Measurements from ENCODE around the gene CT83. TPM values are rescaled to one million over a fixed set of nuclear protein-coding genes. Genes with fewer than 3 reads are reported as not detected.

Gene CT83
- total RNA-seq, result not detected

- no peaks in the 10 kb centered on the region for H3K4me1 ChIP-seq
- H3K9me3 ChIP-seq, result no peaks in the 10 kb centered on the region
- no peak for TF ChIP-seq POLR2A (IDR thresholded peaks at IDR 0.05)
- TF ChIP-seq CTCF (IDR thresholded peaks at IDR 0.05), result no peak
- intact Hi-C loops (cut with DNase I; ENCODE audit: low total_unique reads), result no loop called here
- no peaks in the 10 kb centered on the region for H3K36me3 ChIP-seq
- no peak within 1 kb of the TSS for H3K27ac ChIP-seq
- DNase-seq, result no peak
- H3K4me3 ChIP-seq, result no peak within 1 kb of the TSS
- no peaks in the 10 kb centered on the region for H3K27me3 ChIP-seq
Observed at GRCh38 chrX:116462822-116463221, at the start of gene CT83. Gene CT83 (minus strand): TSS chrX:116462976. CDS start chrX:116462856, 120 bp downstream.

GRCh38 chrX:116499780-116500179, 37.0 kb upstream of the CT83 start:
- no peak overlapping the region for H3K27ac ChIP-seq
- H3K9me3 ChIP-seq, result no peaks in the 10 kb centered on the region
- no peaks in the 10 kb centered on the region for H3K27me3 ChIP-seq
- no peaks in the 10 kb centered on the region for H3K36me3 ChIP-seq
- intact Hi-C loops (cut with DNase I; ENCODE audit: low total_unique reads), result no loop called here
- no peaks in the 10 kb centered on the region for H3K4me1 ChIP-seq
- TF ChIP-seq CTCF (IDR thresholded peaks at IDR 0.05) (no peak), POLR2A (IDR thresholded peaks at IDR 0.05) (no peak)
- H3K4me3 ChIP-seq, result no peak overlapping the region
- DNase-seq, result no peak

GRCh38 chrX:116493271-116493670, 30.5 kb upstream of the CT83 start:
- intact Hi-C loops (cut with DNase I; ENCODE audit: low total_unique reads), result no loop called here
- Histone ChIP-seq H3K27ac (no peak overlapping the region), H3K9me3 (no peaks in the 10 kb centered on the region), H3K27me3 (no peaks in the 10 kb centered on the region), H3K36me3 (no peaks in the 10 kb centered on the region), H3K4me1 (no peaks in the 10 kb centered on the region), H3K4me3 (no peak overlapping the region)
- TF ChIP-seq POLR2A (IDR thresholded peaks at IDR 0.05) (no peak), CTCF (IDR thresholded peaks at IDR 0.05) (no peak)
- DNase-seq, result no peak

- H3K4me1 ChIP-seq, result no peaks in the 10 kb centered on the region
- DNase-seq, result no peak
Observed at GRCh38 chrX:116490104-116490503, 27.3 kb upstream of the CT83 start.

GRCh38 chrX:116480059-116480458, 17.3 kb upstream of the CT83 start:
- no peak for DNase-seq
- no peaks in the 10 kb centered on the region for H3K9me3 ChIP-seq
- TF ChIP-seq POLR2A (IDR thresholded peaks at IDR 0.05), result no peak
- TF ChIP-seq CTCF (IDR thresholded peaks at IDR 0.05), result no peak
- no peak overlapping the region for H3K4me3 ChIP-seq
- no peaks in the 10 kb centered on the region for H3K36me3 ChIP-seq
- no peaks in the 10 kb centered on the region for H3K4me1 ChIP-seq
- no peak overlapping the region for H3K27ac ChIP-seq
- intact Hi-C loops (cut with DNase I; ENCODE audit: low total_unique reads), result no loop called here
- no peaks in the 10 kb centered on the region for H3K27me3 ChIP-seq

More at GRCh38 chrX:116490104-116490503, 27.3 kb upstream of the CT83 start:
- no peak for TF ChIP-seq POLR2A (IDR thresholded peaks at IDR 0.05)
- peak in 1 of 4 experiments; percentile 16 for TF ChIP-seq CTCF (IDR thresholded peaks at IDR 0.05)
- intact Hi-C loops (cut with DNase I; ENCODE audit: low total_unique reads), result no loop called here
- no peak overlapping the region for H3K27ac ChIP-seq
- H3K9me3 ChIP-seq, result no peaks in the 10 kb centered on the region
- H3K27me3 ChIP-seq, result no peaks in the 10 kb centered on the region
- no peak overlapping the region for H3K4me3 ChIP-seq
- no peaks in the 10 kb centered on the region for H3K36me3 ChIP-seq

All from uterus (tissue), 4 donors.